ENCODE results near the gene MAGEB10. TPM values are rescaled to one million over a fixed set of nuclear protein-coding genes. Genes with fewer than 3 reads are reported as not detected.

MAGEB10 gene, protein sequence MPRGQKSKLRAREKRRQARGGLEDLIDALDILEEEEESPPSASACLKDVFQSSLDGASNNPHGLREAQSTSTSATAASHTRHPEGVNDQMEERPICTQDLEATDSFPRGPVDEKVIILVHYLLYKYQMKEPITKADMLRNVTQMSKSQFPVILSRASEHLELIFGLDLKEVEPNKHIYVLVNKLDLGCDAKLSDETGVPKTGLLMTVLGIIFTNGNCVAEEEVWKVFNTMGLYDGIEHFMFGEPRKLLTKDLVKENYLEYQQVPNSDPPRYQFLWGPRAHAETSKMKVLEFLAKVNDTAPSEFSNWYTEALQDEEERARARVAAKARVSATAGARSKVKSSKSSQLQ
- not detected for total RNA-seq

DNA sequence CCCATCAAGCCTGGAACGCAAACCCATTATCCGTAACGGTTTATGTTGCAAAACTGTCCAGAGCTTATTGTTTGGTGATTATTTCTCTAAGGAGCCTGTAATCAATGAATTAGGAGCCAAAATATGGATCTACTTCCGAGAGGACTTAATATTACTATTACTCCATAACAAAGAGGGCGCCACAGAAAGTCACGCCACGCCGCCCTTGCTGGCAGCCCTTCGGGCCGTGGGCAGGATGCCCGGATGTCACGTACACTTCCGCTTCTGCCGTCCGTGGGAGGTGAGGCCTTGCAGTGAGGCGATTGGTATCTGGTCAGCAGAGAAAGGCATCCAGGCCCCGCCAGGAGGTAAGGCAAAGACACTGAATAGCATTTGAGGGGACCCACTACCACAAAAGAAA lies at the start of gene MAGEB10:
MAGEB10 (plus strand) TSS at position 301 of the 400 bp plus-strand sequence. CDS start 13,317 bp downstream, outside the sequence.
- intact Hi-C loops (cut with DNase I; ENCODE audit: low total_unique reads), result no loop called here
- 88 to 97% methylated on average over 17 of the region's 17 CpGs for WGBS, 2 donors
- DNase-seq (ENCODE audit: low spot score in 2 of 2), result no peak
- H3K4me3 ChIP-seq (ENCODE audit: low read depth, poor library complexity, severe bottlenecking), result no peak within 1 kb of the TSS
- no peak for TF ChIP-seq POLR2A (IDR thresholded peaks at IDR 0.05)
- TF ChIP-seq, protein P1, sequence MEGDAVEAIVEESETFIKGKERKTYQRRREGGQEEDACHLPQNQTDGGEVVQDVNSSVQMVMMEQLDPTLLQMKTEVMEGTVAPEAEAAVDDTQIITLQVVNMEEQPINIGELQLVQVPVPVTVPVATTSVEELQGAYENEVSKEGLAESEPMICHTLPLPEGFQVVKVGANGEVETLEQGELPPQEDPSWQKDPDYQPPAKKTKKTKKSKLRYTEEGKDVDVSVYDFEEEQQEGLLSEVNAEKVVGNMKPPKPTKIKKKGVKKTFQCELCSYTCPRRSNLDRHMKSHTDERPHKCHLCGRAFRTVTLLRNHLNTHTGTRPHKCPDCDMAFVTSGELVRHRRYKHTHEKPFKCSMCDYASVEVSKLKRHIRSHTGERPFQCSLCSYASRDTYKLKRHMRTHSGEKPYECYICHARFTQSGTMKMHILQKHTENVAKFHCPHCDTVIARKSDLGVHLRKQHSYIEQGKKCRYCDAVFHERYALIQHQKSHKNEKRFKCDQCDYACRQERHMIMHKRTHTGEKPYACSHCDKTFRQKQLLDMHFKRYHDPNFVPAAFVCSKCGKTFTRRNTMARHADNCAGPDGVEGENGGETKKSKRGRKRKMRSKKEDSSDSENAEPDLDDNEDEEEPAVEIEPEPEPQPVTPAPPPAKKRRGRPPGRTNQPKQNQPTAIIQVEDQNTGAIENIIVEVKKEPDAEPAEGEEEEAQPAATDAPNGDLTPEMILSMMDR (IDR thresholded peaks at IDR 0.05), result no peak

DNA sequence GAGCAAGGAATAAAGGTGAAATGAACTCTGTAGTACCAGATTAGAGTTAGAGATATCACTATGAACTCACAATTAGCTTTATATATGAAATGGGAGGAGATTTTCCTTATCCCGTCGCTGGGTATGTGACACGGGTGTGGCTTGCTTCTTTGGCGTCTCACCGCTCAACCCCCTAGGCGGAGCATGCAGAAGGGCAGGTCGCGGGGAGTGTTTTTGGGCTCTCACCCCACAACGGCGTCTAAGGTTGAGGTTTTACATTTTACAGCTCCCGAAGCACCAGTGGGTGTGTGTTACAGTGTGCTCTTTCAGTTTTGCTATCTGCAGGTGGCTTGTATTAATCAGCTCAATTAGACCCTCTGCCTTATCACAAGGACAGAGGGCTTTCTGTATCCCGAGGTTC lies 42.1 kb upstream of the MAGEB10 start:
- TF ChIP-seq, protein P1 (IDR thresholded peaks at IDR 0.05), result no peak
- TF ChIP-seq POLR2A (IDR thresholded peaks at IDR 0.05), result no peak
- H3K4me3 ChIP-seq (ENCODE audit: low read depth, poor library complexity, severe bottlenecking), result no peak overlapping the region
- 79 to 80% methylated on average over 12 of the region's 12 CpGs for WGBS, 2 donors
- DNase-seq (ENCODE audit: low spot score in 2 of 2), result no peak
- intact Hi-C loops (cut with DNase I; ENCODE audit: low total_unique reads), result no loop called here

DNA sequence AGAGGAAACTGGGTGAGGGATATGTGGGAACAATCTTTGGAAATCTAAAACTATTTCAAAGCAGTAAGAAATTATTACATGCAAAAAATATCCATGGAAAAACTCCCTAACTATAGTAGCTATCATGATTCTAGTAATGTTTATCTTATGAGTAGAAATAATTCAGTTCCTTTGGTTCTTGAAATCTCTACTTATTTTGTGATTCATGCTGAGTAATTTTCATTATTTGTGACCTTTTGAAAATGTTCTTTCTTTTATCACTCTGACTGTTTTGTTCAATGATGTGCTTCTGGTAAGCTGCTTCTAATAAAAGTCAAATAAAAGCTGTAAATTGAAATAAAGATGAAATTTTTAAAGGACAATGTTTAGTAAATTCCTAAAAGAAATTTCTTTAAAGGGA lies 40.4 kb upstream of the MAGEB10 start:
- intact Hi-C loops (cut with DNase I; ENCODE audit: low total_unique reads), result no loop called here
- H3K4me3 ChIP-seq (ENCODE audit: low read depth, poor library complexity, severe bottlenecking), result no peak overlapping the region
- DNase-seq (ENCODE audit: low spot score in 2 of 2), result no peak
- TF ChIP-seq POLR2A (IDR thresholded peaks at IDR 0.05), result no peak
- TF ChIP-seq, protein P1 (IDR thresholded peaks at IDR 0.05), result no peak

DNA sequence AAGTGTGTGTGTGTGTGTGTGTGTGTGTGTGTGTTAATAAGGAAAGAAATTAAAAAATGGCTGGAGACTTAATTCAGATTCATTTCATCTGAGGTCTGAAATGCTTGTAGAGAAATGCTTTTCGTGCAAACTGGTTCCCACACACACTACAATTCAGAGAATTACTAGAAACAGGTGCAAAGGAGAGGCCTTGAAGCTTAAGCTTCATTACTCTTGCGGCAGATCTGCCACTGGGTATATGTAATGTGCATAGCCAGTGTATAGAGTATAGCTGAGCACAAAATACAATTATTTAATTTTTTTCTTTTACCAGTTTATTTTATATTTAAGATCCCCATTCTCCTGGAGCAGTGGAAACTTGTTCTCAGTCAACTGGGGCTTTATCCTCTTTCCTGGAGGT lies 31.8 kb upstream of the MAGEB10 start:
- intact Hi-C loops (cut with DNase I; ENCODE audit: low total_unique reads), result no loop called here
- DNase-seq (ENCODE audit: low spot score in 2 of 2), result no peak
- TF ChIP-seq, protein P1 (IDR thresholded peaks at IDR 0.05), result no peak
- no peak for TF ChIP-seq POLR2A (IDR thresholded peaks at IDR 0.05)
- 69 to 86% methylated on average over 2 of the region's 2 CpGs for WGBS, 2 donors
- H3K4me3 ChIP-seq (ENCODE audit: low read depth, poor library complexity, severe bottlenecking), result no peak overlapping the region

DNA sequence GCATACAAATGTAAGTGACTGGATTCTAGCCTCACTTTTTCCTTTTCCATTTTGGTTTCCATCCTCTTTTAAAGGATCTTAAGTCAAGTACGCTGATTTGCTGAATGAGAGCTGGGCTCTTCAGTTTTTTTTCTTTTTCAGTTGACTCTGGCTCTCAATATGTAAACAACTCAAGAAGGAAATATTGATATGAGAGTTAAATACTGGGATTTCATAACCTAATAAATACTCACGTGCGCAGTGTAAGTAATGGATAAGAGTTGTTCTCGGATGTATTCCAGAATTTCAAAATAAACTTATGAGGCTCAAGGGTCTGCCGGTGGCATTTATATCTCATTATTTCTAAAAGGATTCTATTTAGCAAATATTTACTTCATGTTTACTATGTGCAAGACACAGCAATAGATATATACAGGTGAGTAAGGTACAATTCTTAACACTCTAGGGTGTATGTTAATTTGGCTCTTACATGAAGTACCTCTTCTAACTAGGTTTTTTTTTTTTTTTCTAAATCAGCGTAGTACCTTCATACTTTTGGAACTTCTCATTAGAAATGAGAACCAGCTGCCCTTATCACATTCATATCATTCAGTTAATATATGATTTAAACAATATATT lies 11.0 kb upstream of the MAGEB10 start:
- intact Hi-C loops (cut with DNase I; ENCODE audit: low total_unique reads), result no loop called here
- TF ChIP-seq, protein P1 (IDR thresholded peaks at IDR 0.05), result no peak
- TF ChIP-seq POLR2A (IDR thresholded peaks at IDR 0.05), result no peak
- no peak overlapping the region for H3K4me3 ChIP-seq (ENCODE audit: low read depth, poor library complexity, severe bottlenecking)
- WGBS, 2 donors, result 61 to 68% methylated on average over 6 of the region's 6 CpGs
- DNase-seq (ENCODE audit: low spot score in 2 of 2), result no peak
